SK-N-MC (cell line): ENCODE results near the gene PRRT4.

Source experiments
- EZH2 ChIP-seq: fragments of 200-600 bp; sonication (generic); IDR thresholded peaks from one replicate; pipeline ENCODE4 v1.6.1; 2017; ENCODE audit warnings: antibody characterized with exemption
- FOXP2 ChIP-seq: optimal IDR thresholded peaks from 2 replicates; pipeline ENCODE3; 2011; ENCODE audit warnings: mild to moderate bottlenecking, moderate library complexity; ENCODE audit not compliant: insufficient read depth; ENCODE audit errors: extremely low read length, control extremely low read depth
- POLR2AphosphoS5 ChIP-seq: IDR thresholded peaks from 2 replicates; pipeline ENCODE4 v1.6.1; 2012; ENCODE audit warnings: mild to moderate bottlenecking, low read depth, low read length, borderline replicate concordance

DNA sequence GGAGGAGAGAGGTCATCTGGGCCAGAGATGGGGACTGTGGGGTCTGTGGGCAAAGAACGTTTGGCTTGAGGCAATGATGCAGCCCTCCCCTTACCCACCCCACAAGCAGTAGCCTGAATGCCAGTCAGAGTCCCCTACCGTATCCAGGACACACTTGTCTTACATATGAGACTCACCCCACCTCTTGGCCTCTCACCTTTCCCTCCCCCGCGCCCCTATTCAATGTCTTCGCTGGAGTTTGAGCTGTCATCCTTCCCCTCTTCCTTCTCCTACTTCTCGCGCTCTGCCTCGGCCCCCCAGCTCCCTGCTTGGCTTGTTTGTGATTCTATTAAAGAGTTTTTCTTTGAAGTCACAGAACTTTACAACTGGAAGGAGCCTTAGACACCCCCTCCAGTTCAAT, 8.9 kb downstream of the PRRT4 start:
- TF ChIP-seq EZH2 (no peak), POLR2AphosphoS5 (no peak), FOXP2 (no peak)
